ENCODE measurements around the gene PCCA.

PCCA gene

GRCh38 chr13:100436099-100436498 lies 347.2 kb downstream of the PCCA start:
- no peak for DNase-seq

- no peak for DNase-seq
Measured at GRCh38 chr13:100438059-100438788, 349.3 kb downstream of the PCCA start.

GRCh38 chr13:100439247-100439970 lies 350.5 kb downstream of the PCCA start:
- no peak for DNase-seq

- no peak for DNase-seq
Measured at GRCh38 chr13:100440751-100441425, 352.0 kb downstream of the PCCA start.

GRCh38 chr13:100442095-100442832 lies 353.4 kb downstream of the PCCA start:
- DNase-seq: no peak

- no peak for DNase-seq
Measured at GRCh38 chr13:100443278-100443997, 354.5 kb downstream of the PCCA start.

- no peak for DNase-seq
Measured at GRCh38 chr13:100443998-100444328, 355.1 kb downstream of the PCCA start.

GRCh38 chr13:100447831-100448230 lies 358.9 kb downstream of the PCCA start:
- no peak for DNase-seq

- no peak for DNase-seq
Measured at GRCh38 chr13:100451923-100452322, 363.0 kb downstream of the PCCA start.

GRCh38 chr13:100454876-100455275 lies 366.0 kb downstream of the PCCA start:
- DNase-seq: no peak

- DNase-seq: no peak
Measured at GRCh38 chr13:100458673-100459072, 369.8 kb downstream of the PCCA start.

- no peak for DNase-seq
Measured at GRCh38 chr13:100459747-100460146, 370.9 kb downstream of the PCCA start.

GRCh38 chr13:100460266-100460665 lies 371.4 kb downstream of the PCCA start:
- DNase-seq: no peak

GRCh38 chr13:100460791-100461190 lies 371.9 kb downstream of the PCCA start:
- no peak for DNase-seq

- DNase-seq: no peak
Measured at GRCh38 chr13:100461309-100462030, 372.6 kb downstream of the PCCA start.

- DNase-seq: no peak
Measured at GRCh38 chr13:100464006-100464405, 375.1 kb downstream of the PCCA start.

- DNase-seq: no peak
Measured at GRCh38 chr13:100465558-100465957, 376.7 kb downstream of the PCCA start.

- DNase-seq: no peak
Measured at GRCh38 chr13:100470866-100471505, 382.1 kb downstream of the PCCA start.

- DNase-seq: no peak
Measured at GRCh38 chr13:100473087-100473486, 384.2 kb downstream of the PCCA start.

GRCh38 chr13:100473501-100474044 lies 384.7 kb downstream of the PCCA start:
- no peak for DNase-seq

GRCh38 chr13:100476963-100477362 lies 388.1 kb downstream of the PCCA start:
- no peak for DNase-seq
